ENCODE measurements around the gene KIF16B.

The KIF16B gene

DNA sequence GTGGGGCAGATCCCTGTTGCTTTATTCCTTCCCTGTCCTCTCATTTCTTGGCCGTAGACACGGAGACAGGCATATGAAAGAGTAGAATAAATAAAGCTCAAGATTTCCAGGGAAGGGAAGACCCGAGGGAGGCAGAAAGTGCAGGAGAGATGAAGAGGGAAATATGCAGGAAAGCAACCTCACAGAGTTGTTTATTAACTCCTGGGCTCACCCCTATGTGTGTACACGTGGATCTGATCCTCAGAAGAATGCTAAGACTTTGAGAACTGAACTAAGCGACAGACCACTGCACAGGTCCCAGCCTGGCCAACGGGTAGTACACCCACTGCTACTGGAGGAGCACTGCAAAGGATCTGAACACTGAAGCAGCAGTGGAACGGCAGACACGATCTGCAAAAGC is 156.2 kb downstream of the KIF16B start (continued):
- no peak for TF ChIP-seq ZFP3 (CRISPR knock-in tag; IDR thresholded peaks at IDR 0.05)

DNA sequence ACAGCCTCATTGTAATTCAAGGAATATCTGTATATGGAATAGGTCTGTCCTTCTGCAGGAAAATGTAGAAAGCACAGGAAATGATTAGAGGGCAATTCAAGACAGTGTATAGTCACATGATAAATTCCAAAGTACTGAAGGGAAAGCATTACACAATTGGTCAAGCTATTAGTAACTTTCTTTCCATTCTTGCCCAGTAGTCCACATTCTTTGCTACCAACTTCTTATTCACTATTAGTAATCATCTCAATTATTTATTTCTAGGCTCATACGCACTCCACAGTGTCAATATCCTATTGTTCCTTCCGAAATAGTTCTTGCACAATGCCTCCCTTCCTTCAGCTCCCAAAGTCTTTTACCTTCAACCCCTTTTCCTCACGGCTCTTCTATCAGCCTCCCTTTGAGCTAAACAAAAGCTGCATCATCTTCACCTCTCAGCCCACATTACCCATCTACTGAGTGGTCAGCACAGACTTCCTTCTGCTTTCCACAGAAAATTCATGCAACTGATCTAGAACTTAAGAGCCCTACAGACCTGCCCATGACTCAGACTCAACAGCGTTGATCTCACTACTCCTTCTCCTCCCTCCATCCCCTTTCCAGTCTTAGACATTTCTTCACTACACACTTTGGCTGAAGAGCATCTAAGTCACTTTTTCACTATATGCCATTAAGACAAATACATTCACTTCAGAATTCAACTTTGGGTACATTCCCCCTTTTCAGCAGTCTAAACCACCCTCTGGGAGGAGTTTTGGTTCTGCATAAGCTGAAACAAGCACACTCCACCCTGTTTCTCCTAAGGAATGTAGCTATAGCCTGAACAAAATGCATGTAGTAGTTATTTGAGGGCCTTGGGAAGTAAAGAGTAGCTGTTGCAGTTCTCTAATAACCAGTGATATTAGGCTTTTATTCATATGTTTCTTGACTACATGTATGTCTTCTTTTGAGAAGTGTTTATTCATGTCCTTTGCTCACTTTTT is 157.9 kb downstream of the KIF16B start:
- ATAC-seq, result no peak
- TF ChIP-seq OSR1 (CRISPR knock-in tag; IDR thresholded peaks at IDR 0.05), result no peak
- no peak for TF ChIP-seq ZNF565 (CRISPR knock-in tag; conservative IDR thresholded peaks at IDR 0.05; ENCODE audit: low read depth)
- no peak for TF ChIP-seq ESRRG (CRISPR knock-in tag; IDR thresholded peaks at IDR 0.05)
- no peak for TF ChIP-seq PATZ1 (CRISPR knock-in tag; IDR thresholded peaks at IDR 0.05; ENCODE audit: borderline replicate concordance)
- no peak for TF ChIP-seq ISL1 (CRISPR knock-in tag; IDR thresholded peaks at IDR 0.05)
- TF ChIP-seq GLIS3 (CRISPR knock-in tag; IDR thresholded peaks at IDR 0.05), result no peak
- TF ChIP-seq ZNF70 (CRISPR knock-in tag; IDR thresholded peaks at IDR 0.05), result no peak
- TF ChIP-seq, protein P1, sequence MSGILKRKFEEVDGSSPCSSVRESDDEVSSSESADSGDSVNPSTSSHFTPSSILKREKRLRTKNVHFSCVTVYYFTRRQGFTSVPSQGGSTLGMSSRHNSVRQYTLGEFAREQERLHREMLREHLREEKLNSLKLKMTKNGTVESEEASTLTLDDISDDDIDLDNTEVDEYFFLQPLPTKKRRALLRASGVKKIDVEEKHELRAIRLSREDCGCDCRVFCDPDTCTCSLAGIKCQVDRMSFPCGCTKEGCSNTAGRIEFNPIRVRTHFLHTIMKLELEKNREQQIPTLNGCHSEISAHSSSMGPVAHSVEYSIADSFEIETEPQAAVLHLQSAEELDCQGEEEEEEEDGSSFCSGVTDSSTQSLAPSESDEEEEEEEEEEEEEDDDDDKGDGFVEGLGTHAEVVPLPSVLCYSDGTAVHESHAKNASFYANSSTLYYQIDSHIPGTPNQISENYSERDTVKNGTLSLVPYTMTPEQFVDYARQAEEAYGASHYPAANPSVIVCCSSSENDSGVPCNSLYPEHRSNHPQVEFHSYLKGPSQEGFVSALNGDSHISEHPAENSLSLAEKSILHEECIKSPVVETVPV (CRISPR knock-in tag; IDR thresholded peaks at IDR 0.05), result no peak
- TF ChIP-seq ZFP30 (CRISPR knock-in tag; IDR thresholded peaks at IDR 0.05), result no peak
- TF ChIP-seq ZFP3 (CRISPR knock-in tag; IDR thresholded peaks at IDR 0.05), result no peak
- no peak for TF ChIP-seq TOX (CRISPR knock-in tag; IDR thresholded peaks at IDR 0.05; ENCODE audit: borderline replicate concordance)
- TF ChIP-seq POU6F1 (CRISPR knock-in tag; IDR thresholded peaks at IDR 0.05; ENCODE audit: borderline replicate concordance, low read depth), result no peak
- TF ChIP-seq RARB (CRISPR knock-in tag; IDR thresholded peaks at IDR 0.05), result no peak
- no peak for TF ChIP-seq ZC3H10 (CRISPR knock-in tag; IDR thresholded peaks at IDR 0.05)
- no peak for TF ChIP-seq PPARA (CRISPR knock-in tag; IDR thresholded peaks at IDR 0.05; ENCODE audit: borderline replicate concordance)
- TF ChIP-seq BACH2 (CRISPR knock-in tag; IDR thresholded peaks at IDR 0.05; ENCODE audit: borderline replicate concordance), result no peak
- TF ChIP-seq, protein P2, sequence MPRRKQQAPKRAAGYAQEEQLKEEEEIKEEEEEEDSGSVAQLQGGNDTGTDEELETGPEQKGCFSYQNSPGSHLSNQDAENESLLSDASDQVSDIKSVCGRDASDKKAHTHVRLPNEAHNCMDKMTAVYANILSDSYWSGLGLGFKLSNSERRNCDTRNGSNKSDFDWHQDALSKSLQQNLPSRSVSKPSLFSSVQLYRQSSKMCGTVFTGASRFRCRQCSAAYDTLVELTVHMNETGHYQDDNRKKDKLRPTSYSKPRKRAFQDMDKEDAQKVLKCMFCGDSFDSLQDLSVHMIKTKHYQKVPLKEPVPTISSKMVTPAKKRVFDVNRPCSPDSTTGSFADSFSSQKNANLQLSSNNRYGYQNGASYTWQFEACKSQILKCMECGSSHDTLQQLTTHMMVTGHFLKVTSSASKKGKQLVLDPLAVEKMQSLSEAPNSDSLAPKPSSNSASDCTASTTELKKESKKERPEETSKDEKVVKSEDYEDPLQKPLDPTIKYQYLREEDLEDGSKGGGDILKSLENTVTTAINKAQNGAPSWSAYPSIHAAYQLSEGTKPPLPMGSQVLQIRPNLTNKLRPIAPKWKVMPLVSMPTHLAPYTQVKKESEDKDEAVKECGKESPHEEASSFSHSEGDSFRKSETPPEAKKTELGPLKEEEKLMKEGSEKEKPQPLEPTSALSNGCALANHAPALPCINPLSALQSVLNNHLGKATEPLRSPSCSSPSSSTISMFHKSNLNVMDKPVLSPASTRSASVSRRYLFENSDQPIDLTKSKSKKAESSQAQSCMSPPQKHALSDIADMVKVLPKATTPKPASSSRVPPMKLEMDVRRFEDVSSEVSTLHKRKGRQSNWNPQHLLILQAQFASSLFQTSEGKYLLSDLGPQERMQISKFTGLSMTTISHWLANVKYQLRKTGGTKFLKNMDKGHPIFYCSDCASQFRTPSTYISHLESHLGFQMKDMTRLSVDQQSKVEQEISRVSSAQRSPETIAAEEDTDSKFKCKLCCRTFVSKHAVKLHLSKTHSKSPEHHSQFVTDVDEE (CRISPR knock-in tag; IDR thresholded peaks at IDR 0.05), result no peak

DNA sequence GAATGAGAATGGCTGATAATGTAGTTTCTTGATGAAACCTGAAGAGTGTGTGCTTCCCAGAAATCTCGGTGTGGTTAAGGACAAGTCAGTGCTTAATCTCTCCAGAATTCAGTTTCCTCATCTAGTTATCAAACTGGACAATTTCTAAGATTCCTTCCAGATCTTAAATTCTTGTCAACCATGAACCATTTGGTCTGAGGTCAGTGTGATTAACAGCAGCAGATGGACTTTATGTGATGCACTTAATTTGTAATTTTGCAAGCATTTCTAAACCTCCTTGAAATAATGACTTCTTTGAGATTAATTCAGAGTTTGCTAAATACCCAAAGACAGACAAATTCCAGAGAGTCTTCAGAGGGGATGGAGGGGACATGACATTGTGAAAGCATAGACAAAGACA is 160.3 kb downstream of the KIF16B start:
- TF ChIP-seq ARNTL (CRISPR knock-in tag; IDR thresholded peaks at IDR 0.05; ENCODE audit: borderline replicate concordance, low read depth) (no peak), ZC3H10 (CRISPR knock-in tag; IDR thresholded peaks at IDR 0.05) (no peak), ZNF70 (CRISPR knock-in tag; IDR thresholded peaks at IDR 0.05) (no peak), TCF4 (CRISPR knock-in tag; IDR thresholded peaks at IDR 0.05; ENCODE audit: borderline replicate concordance) (no peak), POU6F1 (CRISPR knock-in tag; IDR thresholded peaks at IDR 0.05; ENCODE audit: borderline replicate concordance, low read depth) (no peak), ZFP30 (CRISPR knock-in tag; IDR thresholded peaks at IDR 0.05) (no peak), BACH2 (CRISPR knock-in tag; IDR thresholded peaks at IDR 0.05; ENCODE audit: borderline replicate concordance) (no peak)
- TF ChIP-seq, protein P2 (CRISPR knock-in tag; IDR thresholded peaks at IDR 0.05), result no peak
- TF ChIP-seq, protein P3, sequence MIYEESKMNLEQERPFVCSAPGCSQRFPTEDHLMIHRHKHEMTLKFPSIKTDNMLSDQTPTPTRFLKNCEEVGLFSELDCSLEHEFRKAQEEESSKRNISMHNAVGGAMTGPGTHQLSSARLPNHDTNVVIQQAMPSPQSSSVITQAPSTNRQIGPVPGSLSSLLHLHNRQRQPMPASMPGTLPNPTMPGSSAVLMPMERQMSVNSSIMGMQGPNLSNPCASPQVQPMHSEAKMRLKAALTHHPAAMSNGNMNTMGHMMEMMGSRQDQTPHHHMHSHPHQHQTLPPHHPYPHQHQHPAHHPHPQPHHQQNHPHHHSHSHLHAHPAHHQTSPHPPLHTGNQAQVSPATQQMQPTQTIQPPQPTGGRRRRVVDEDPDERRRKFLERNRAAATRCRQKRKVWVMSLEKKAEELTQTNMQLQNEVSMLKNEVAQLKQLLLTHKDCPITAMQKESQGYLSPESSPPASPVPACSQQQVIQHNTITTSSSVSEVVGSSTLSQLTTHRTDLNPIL (CRISPR knock-in tag; IDR thresholded peaks at IDR 0.05; ENCODE audit: low read depth), result no peak
- ATAC-seq, result no peak

Measured in SK-N-SH treated with all-trans-retinoic acid at 6 μM for 48 hours (cell line).